Osteocyte (in vitro differentiated cells): ENCODE results near the gene ERG28. TPM values are rescaled to one million over a fixed set of nuclear protein-coding genes. Genes with fewer than 3 reads are reported as not detected.

Experiments used
- DNase-seq: peaks from one replicate; pipeline ENCODE4 v3.0.0; 2021; ENCODE audit warnings: mixed read lengths; ENCODE audit not compliant: unreplicated experiment; ENCODE audit errors: extremely low spot score
- H3K27ac Mint-ChIP-seq: one replicate; pipeline ENCODE4 v1.8.0; 2021; ENCODE audit warnings: mild to moderate bottlenecking, mixed read lengths; ENCODE audit not compliant: unreplicated experiment
- H3K27me3 Mint-ChIP-seq: one replicate; pipeline ENCODE4 v1.8.0; 2021; ENCODE audit warnings: mixed read lengths; ENCODE audit not compliant: unreplicated experiment
- H3K36me3 Mint-ChIP-seq: one replicate; pipeline ENCODE4 v1.8.0; 2021; ENCODE audit warnings: mixed read lengths; ENCODE audit not compliant: unreplicated experiment
- H3K4me1 Mint-ChIP-seq: one replicate; pipeline ENCODE4 v1.8.0; 2021; ENCODE audit warnings: mixed read lengths; ENCODE audit not compliant: unreplicated experiment
- H3K4me3 Mint-ChIP-seq: one replicate; pipeline ENCODE4 v1.8.0; 2021; ENCODE audit warnings: mild to moderate bottlenecking, moderate library complexity, mixed read lengths; ENCODE audit not compliant: unreplicated experiment
- H3K9me3 Mint-ChIP-seq: one replicate; pipeline ENCODE4 v1.8.0; 2021; ENCODE audit warnings: mixed read lengths; ENCODE audit not compliant: unreplicated experiment
- CTCF ChIP-seq: fragments of 200-600 bp; sonication (generic); IDR thresholded peaks from 2 replicates; pipeline ENCODE4 v1.5.0; 2021; ENCODE audit warnings: antibody characterized with exemption, mild to moderate bottlenecking, moderate library complexity
- total RNA-seq: library from RNA; stranded (reverse); gene quantifications from 2 replicates; pipeline ENCODE4 v1.2.1, GENCODE V29; 2021

The ERG28 gene
- total RNA-seq, 1 donor from 2014 or later: 19.6 TPM

DNA sequence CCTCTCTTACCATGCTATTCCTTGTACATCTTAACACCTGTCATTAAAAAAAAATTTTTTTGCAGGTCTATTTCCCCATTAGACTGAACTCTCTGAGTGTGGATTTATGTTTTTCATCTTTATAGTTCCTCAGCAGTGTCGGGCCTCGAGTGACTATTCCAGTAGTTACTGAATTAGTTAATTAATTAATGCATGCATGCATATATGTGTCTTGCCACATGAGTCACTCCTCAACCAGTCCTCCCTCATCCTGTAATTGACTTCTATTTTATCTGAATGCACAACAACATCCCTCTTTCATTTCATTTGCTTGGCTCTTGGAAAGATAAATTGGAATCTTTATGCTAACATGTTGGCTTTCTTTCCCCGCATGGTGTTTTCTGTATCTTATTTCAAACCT is 35.6 kb downstream of the ERG28 start:
- H3K27ac Mint-ChIP-seq: no peak overlapping the region

DNA sequence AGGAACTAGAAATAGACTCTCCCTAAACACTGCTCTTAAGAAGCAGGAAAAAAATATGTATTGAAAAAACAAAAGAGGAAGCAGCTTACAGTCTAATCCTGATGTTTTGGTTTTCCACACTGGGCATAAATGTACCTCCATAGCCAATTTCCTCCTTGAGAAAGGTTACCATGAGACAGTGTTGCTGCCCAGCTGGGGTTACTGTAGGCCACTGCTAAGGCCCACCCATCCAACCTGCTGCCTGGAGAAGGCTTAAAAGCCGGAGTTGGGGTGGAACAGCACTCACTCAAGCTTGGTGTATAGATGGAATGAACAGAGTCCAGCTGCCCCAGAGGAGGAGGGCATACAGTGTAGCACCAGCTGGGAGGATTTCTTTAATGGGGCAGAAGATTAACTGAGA is 41.1 kb downstream of the ERG28 start:
- no peak overlapping the region for H3K4me3 Mint-ChIP-seq
- peaks cover 6% of the 10 kb centered on the region for H3K27me3 Mint-ChIP-seq
- H3K27ac Mint-ChIP-seq: no peak overlapping the region
- no peaks in the 10 kb centered on the region for H3K9me3 Mint-ChIP-seq
- H3K36me3 Mint-ChIP-seq: no peaks in the 10 kb centered on the region
- no peak for TF ChIP-seq CTCF
- no peak for DNase-seq
- H3K4me1 Mint-ChIP-seq: no peaks in the 10 kb centered on the region

More for the DNA sequence above, 35.6 kb downstream of the ERG28 start:
- DNase-seq: no peak
- no peaks in the 10 kb centered on the region for H3K4me1 Mint-ChIP-seq
- no peaks in the 10 kb centered on the region for H3K9me3 Mint-ChIP-seq
- no peak for TF ChIP-seq CTCF
- no peaks in the 10 kb centered on the region for H3K36me3 Mint-ChIP-seq
- peaks cover 13% of the 10 kb centered on the region for H3K27me3 Mint-ChIP-seq
- H3K4me3 Mint-ChIP-seq: no peak overlapping the region

DNA sequence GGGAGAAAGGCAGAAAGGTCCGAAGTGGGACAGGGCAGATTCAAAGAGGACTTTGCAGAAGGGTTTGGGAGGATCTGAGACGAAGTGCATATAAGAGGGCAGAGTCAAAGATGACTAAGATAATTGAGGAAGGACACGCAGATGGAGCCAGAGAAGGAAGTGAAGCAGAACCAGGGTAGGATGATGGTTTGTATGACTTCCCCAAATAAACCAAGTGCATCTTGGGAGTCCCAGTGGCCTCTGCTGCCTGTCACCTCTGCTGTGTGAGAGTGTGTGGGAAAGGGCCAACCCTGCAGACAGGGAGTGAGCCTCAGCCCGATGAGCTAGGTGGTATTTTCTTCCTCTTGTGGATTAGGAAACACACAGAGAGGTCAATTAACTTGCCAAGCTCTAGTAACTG is 45.5 kb downstream of the ERG28 start:
- DNase-seq: no peak
- Mint-ChIP-seq H3K4me1 (peaks cover 2% of the 10 kb centered on the region), H3K9me3 (peaks cover 7% of the 10 kb centered on the region), H3K27ac (no peak overlapping the region), H3K27me3 (peaks cover 10% of the 10 kb centered on the region), H3K36me3 (no peaks in the 10 kb centered on the region), H3K4me3 (no peak overlapping the region)
- TF ChIP-seq CTCF: no peak

GRCh38 chr14:75614179-75614578 is 46.5 kb downstream of the ERG28 start:
- no peak overlapping the region for H3K27ac Mint-ChIP-seq
- DNase-seq: no peak
- H3K4me3 Mint-ChIP-seq: no peak overlapping the region
- no peak for TF ChIP-seq CTCF
- no peaks in the 10 kb centered on the region for H3K36me3 Mint-ChIP-seq
- peaks cover 3% of the 10 kb centered on the region for H3K4me1 Mint-ChIP-seq
- H3K27me3 Mint-ChIP-seq: peaks cover 8% of the 10 kb centered on the region
- H3K9me3 Mint-ChIP-seq: peaks cover 7% of the 10 kb centered on the region

- no peak for DNase-seq
- Mint-ChIP-seq H3K27ac (no peak overlapping the region), H3K4me1 (peaks cover 3% of the 10 kb centered on the region), H3K4me3 (no peak overlapping the region), H3K27me3 (peaks cover 8% of the 10 kb centered on the region), H3K9me3 (peaks cover 7% of the 10 kb centered on the region), H3K36me3 (no peaks in the 10 kb centered on the region)
- TF ChIP-seq CTCF: no peak
These were observed 48.5 kb downstream of the ERG28 start for GRCh38 chr14:75612157-75612556.
